Prostate gland (tissue), 2 donors: ENCODE measurements around the gene GPER1.
"Not testable (repeated sequence)": the region's sequence is repeated elsewhere in the genome, so short reads cannot be mapped to it uniquely, and the experiment has no call there.

Experiments used
- CTCF ChIP-seq, 4 experiments: fragments of 200-600 bp in 2 of 4; fragments of 450-650 bp in 2 of 4; sonication (generic) in 2 of 4; IDR thresholded peaks; 1 replicate in 3 of 4; 2 replicates in 1 of 4; pipeline ENCODE4 v1.5.1; 2016 to 2019; ENCODE audit warnings: antibody characterized with exemption in 4 of 4, mild to moderate bottlenecking in 2 of 4, moderate library complexity in 2 of 4
- POLR2A ChIP-seq: fragments of 450-650 bp; IDR thresholded peaks from one replicate; pipeline ENCODE4 v1.6.1; 2016; ENCODE audit warnings: antibody characterized with exemption, mild to moderate bottlenecking
- POLR2AphosphoS5 ChIP-seq: sonication (generic); formaldehyde crosslinking; IDR thresholded peaks from one replicate; pipeline ENCODE4 v1.6.1; 2017; ENCODE audit warnings: antibody characterized with exemption

GRCh38 chr7:1115171-1116045 lies 27.5 kb downstream of the GPER1 start:
- TF ChIP-seq CTCF (IDR thresholded peaks at IDR 0.05); POLR2A; POLR2AphosphoS5: not testable (repeated sequence)
